ENCODE data around the gene MMADHC.

Gene MMADHC

DNA sequence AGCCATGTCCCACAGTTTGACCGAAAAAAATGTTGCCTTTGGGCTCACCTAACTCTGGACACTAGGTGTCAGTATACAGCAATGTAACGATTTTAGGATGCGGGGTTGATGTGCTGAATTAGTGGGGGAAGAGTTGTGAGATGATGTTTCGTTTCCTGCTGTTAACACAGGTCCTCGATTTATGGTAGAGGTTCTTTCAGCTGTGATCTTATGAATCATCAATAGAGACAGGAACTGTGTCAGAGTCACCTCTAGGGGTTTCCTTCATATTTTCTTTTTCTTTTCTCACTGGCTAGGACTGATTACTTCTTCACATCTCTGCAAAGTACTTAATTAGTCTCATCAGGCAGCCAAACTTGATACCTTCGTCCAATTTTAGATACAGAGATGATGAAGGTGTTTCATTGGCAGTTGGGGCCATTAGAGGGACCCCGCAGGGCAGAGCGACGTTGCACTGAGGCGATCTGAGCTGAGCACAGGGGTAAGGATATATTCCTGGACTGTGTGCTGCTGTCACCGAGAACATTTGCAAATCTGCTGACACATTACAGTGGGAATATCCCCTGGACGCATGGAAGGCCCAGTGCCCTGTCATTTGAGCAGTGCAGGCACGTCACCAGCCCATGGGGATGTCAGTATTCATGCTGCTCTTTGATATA lies 10.2 kb upstream of the MMADHC start:
- H3K9me3 Mint-ChIP-seq, result peaks cover 22% of the 10 kb centered on the region
- H3K4me3 Mint-ChIP-seq, result no peak overlapping the region
- TF ChIP-seq, protein P1, sequence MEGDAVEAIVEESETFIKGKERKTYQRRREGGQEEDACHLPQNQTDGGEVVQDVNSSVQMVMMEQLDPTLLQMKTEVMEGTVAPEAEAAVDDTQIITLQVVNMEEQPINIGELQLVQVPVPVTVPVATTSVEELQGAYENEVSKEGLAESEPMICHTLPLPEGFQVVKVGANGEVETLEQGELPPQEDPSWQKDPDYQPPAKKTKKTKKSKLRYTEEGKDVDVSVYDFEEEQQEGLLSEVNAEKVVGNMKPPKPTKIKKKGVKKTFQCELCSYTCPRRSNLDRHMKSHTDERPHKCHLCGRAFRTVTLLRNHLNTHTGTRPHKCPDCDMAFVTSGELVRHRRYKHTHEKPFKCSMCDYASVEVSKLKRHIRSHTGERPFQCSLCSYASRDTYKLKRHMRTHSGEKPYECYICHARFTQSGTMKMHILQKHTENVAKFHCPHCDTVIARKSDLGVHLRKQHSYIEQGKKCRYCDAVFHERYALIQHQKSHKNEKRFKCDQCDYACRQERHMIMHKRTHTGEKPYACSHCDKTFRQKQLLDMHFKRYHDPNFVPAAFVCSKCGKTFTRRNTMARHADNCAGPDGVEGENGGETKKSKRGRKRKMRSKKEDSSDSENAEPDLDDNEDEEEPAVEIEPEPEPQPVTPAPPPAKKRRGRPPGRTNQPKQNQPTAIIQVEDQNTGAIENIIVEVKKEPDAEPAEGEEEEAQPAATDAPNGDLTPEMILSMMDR (IDR thresholded peaks at IDR 0.05), result peak; percentile 78
- H3K27me3 Mint-ChIP-seq (ENCODE audit: low read depth, poor library complexity), result peaks cover 8% of the 10 kb centered on the region
- H3K27ac Mint-ChIP-seq, result no peak overlapping the region
- peaks cover 10% of the 10 kb centered on the region for H3K36me3 Mint-ChIP-seq (ENCODE audit: low read depth)
- H3K4me1 Mint-ChIP-seq, result peaks cover 9% of the 10 kb centered on the region
- peak; percentile 53 for DNase-seq

GRCh38 chr2:149597050-149597667 lies 9.6 kb upstream of the MMADHC start:
- Mint-ChIP-seq H3K9me3 (peaks cover 22% of the 10 kb centered on the region), H3K36me3 (ENCODE audit: low read depth) (peaks cover 10% of the 10 kb centered on the region), H3K4me1 (peaks cover 9% of the 10 kb centered on the region), H3K27me3 (ENCODE audit: low read depth, poor library complexity) (peaks cover 8% of the 10 kb centered on the region), H3K4me3 (no peak overlapping the region), H3K27ac (no peak overlapping the region)
- DNase-seq, result no peak
- TF ChIP-seq, protein P1 (IDR thresholded peaks at IDR 0.05), result no peak

- TF ChIP-seq, protein P1 (IDR thresholded peaks at IDR 0.05), result no peak
- no peak overlapping the region for H3K4me3 Mint-ChIP-seq
- H3K27ac Mint-ChIP-seq, result no peak overlapping the region
- peaks cover 8% of the 10 kb centered on the region for H3K27me3 Mint-ChIP-seq (ENCODE audit: low read depth, poor library complexity)
- H3K4me1 Mint-ChIP-seq, result peaks cover 9% of the 10 kb centered on the region
- peaks cover 17% of the 10 kb centered on the region for H3K9me3 Mint-ChIP-seq
- peaks cover 7% of the 10 kb centered on the region for H3K36me3 Mint-ChIP-seq (ENCODE audit: low read depth)
- DNase-seq, result no peak
Observed at GRCh38 chr2:149596471-149596870, 8.9 kb upstream of the MMADHC start.

- Mint-ChIP-seq H3K4me3 (no peak overlapping the region), H3K36me3 (ENCODE audit: low read depth) (no peaks in the 10 kb centered on the region), H3K9me3 (peaks cover 7% of the 10 kb centered on the region), H3K27ac (no peak overlapping the region), H3K4me1 (peaks cover 9% of the 10 kb centered on the region), H3K27me3 (ENCODE audit: low read depth, poor library complexity) (peaks cover 8% of the 10 kb centered on the region)
- TF ChIP-seq, protein P1 (IDR thresholded peaks at IDR 0.05), result peak; percentile 19
- no peak for DNase-seq
Observed at GRCh38 chr2:149595056-149595963, 7.7 kb upstream of the MMADHC start.

DNA sequence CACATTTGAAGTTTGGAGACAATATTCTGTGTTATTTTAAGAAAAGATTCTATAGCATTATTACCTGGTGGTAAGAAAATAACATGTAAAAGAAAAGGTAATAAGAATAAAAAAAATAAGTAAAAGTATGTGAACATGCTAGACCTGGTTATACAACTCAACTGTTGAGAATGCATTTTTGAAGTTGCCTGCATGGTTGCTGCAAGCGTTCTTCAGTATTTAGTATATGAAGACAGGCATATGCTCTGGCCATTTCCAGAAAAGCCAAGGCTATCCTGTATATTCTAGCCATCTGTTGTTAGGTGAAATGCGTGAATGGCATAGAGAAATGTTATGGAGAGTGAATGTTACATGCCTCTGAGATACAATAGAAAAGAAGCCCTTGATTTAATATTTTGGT lies 6.8 kb upstream of the MMADHC start:
- TF ChIP-seq, protein P1 (IDR thresholded peaks at IDR 0.05), result no peak
- Mint-ChIP-seq H3K9me3 (no peaks in the 10 kb centered on the region), H3K36me3 (ENCODE audit: low read depth) (no peaks in the 10 kb centered on the region), H3K4me3 (no peak overlapping the region), H3K27ac (no peak overlapping the region), H3K4me1 (peaks cover 9% of the 10 kb centered on the region), H3K27me3 (ENCODE audit: low read depth, poor library complexity) (peaks cover 12% of the 10 kb centered on the region)
- no peak for DNase-seq
